Left hindlimb (tissue), 1 donor: ENCODE data around the gene KIF20B.
"Not testable (repeated sequence)": the region's sequence is repeated elsewhere in the genome, so short reads cannot be mapped to it uniquely, and the experiment has no call there.

Experiments
- DNase-seq: peaks from one replicate; pipeline ENCODE4 v3.0.0-alpha.2; 2018

KIF20B gene

DNA sequence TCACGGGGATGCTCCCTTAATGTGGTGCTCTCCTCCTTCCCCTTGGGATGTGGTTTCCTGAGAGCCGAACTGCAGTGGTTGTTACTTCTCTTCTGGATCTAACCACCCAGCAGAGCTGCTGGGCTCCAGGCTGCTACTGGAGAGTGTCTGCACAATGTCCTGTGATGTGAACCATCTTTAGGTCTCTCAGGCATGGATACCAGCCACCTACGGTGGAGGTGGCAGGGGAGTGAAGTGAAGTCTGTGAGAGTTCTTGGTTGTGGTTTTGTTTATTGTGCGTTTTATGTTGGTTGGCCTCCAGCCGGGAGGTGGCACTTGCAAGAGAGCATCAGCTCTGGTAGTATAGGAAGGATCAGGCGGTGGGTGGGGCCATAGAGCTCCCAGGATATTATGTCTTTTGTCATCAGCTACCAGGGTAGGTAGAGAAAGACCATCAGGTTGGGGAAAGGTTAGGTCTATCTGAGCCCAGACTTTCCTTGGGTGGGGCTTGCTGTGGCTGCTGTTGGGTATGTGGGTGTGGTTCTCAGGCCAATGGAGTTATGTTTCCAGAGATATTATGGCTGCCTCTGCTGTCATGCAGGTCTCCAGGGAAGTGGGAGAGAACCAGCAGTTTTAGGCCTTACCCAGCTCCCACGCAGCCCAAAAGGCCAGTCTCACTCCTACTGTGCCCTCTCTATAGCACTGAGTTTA lies 87.9 kb downstream of the KIF20B start:
- DNase-seq = no peak

DNA sequence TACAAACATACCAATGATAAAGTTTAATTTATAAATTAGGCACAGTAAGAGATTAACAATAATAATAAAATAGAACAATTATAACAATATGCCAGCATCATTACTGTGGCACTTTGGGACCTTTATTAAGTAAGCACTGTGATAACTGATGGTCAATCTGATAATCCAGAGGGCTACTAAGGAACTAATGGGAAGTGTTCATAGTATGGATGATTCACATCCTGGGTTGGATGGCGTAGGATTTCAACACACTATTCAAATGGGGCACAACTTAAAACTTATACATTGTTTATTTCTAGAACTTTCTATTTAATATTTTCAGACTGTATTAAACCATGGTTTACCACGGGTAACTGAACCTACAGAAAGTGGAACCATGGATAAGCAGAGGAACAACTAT lies 90.8 kb downstream of the KIF20B start:
- no peak for DNase-seq

DNA sequence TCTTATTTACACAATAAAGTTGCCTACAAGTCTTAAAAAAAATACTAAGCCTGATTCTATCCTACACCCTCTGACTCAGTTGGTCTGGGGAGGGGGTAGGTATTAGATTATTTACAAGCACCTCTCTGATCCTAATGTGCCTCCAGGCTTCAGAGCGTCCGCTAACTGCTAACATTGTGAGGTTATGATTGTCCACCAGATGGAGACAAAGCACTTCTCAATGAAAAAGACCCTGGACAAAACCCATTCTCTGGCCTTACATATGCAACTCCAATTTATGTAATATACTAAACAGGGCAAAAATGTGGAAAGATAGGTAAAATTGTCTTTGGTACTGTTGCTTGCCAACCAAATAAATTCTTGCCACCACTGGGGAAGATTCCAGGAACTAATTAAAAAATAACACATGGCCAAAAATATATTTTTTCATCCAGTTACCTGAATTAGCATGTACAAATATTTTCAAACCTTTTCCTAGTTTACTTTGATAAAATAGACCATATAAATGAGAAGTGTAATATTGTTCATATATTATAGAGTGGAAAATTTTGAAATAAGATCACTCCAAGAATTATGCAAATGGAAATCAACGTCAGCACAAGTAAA lies 92.4 kb downstream of the KIF20B start:
- DNase-seq = peak; percentile 36

DNA sequence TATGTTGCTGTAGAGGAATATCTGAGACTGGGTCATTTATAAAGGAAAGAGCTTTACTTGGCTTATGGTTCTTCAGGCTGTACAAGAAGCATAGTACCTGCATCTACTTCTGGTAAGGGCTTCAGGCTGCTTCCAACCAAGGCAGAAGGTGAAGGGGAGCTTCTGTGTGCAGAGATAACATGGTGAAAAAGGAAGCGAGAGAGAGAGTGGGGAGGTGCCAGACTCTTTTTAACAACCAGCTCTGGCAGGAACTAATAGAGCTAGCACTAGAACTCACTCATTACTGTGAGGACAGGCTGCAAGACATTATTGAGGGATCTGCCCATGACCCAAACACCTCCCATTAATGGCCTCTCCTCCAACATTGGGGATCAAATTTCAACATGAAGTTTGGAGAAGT lies 94.5 kb downstream of the KIF20B start:
- no peak for DNase-seq

DNA sequence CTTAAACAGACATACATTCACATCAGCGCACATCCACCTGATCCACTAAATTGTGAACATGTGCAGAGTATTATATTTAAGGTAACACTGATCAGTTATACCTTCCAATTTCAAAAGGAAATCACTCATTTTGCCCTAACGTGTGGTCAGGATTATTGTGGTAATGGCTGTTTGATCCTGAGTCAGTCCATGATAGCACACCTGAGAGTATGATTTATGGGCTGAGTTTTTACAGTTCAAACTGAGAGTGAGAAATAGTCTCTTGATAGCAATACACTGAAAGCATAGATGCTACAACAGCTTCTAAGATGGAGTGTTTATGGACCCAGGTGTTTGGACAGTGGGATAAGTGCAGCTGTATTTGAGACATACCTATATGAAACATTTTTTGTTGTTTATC lies 96.7 kb downstream of the KIF20B start:
- DNase-seq = no peak

DNA sequence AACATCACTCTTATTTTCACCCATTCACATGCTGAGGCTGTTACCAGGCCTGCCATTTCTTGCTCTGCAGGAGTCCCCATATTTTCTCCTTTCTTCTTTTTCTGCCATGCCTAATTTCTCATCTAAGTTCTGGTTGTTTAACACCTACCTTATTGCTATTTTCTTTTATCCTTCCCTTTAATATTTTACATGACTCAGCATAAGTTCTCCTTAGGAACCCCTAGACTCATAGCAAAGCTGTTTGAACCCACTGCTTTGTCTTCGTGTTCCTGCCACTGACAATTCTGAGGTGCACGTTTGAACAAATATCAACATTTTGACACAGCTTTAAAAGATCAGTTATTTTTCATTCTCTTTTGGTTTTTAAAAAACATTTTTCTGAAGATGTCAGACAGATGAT lies 98.2 kb downstream of the KIF20B start:
- DNase-seq = no peak

DNA sequence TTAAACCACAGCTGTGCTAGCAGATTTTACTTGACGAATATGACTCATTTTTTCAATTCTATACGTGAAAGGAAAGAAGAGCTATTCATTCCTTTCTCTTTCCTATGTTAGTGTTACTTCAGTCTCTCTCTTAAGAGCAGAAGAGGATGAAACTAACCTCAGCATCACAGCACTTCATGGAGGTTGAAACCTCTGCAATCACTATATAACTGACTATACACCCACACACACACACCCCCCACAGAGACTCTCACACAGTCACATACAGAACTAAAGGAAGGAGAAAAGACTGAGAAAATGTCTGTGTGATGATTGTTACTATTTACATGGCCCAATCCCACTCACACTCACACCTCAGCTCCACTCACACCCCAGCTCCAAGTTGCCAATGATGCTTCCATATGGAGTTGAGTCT lies 104.2 kb downstream of the KIF20B start:
- no peak for DNase-seq

DNA sequence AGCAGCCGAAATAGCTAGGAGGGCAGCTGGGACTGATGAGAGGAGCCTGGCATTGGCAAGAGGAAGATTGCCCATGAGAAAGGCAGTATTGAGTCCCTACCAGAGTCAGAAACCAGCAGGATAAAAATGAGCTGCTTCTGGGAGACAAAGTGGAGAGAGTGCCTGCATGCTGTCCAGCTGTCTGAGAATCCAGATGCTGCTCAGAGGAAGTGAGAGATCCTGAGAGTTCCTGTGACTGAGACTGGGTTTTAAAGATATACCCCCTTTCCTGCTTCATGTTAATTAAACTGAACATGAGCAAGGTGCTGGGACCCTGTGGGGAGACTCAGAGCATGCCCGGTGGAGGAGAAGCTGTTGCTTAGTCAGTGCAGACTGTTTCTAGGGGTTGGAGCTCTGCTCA lies 107.5 kb downstream of the KIF20B start:
- DNase-seq = no peak

DNA sequence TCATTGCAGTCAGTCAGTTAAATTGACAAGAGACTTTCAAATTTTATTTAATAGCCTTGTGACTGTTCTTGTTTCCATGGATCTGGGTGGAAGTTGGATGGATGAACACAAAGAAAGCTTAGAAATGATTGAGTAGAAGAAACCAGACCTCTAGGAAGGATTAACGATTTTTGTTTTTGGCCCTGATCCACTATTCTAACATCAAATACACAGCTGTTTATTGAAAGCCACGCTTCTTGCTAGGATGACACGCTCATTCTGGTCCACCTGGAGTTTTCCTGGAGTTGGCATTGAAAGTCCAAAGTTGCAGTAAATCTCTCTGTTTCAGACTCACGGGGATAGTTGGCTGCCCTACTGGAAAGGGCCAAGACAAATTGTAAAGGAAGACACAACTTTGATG lies 108.4 kb downstream of the KIF20B start:
- no peak for DNase-seq

DNA sequence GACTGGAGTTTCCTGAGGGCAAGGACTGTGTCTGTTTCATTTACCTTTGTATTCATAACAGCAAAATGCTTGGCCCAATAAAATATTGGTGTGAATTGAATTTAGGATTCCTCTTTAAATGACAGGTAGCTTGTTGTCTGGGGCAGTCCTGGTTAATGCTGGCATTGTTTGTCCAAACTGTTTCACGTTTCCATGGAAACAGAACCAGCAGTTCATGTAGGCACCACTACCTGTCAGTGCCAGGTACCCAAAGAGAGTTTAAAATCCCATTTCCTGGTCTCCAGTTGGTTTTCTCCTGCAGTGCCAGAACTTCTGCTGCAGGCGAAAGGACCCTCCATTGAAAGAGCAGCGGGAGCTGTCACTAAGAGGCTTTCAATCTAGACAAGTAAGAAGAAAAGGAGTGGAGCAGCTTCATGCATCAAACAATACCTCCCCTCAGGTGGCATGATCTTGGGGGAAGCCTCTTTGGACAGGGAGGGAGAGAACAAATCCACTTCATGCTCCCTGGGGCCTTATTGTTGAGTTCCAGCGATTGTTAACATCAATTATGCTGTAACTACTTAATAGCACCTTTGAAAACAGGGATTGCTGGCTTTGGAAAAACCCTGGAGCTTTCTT lies 109.6 kb downstream of the KIF20B start:
- DNase-seq = no peak

DNA sequence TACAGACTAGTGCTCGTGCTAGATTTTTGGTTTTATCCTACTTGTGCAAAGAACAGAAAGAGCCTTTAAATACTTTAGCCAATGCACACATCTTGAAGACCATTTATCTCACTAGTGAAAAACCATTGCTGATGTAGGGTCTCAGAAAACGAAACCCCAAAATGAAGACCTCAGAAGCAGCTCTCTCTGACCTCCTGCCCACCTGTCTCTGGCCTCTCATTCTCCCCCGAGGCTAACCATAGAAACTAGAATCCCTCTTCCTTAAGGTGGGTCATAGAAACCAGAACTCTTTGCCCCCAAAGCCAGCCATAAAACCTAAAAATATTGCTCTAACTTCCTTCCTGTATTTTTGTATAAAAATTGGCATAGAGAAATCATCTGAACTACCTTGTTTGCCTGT lies 112.2 kb downstream of the KIF20B start:
- no peak for DNase-seq

DNA sequence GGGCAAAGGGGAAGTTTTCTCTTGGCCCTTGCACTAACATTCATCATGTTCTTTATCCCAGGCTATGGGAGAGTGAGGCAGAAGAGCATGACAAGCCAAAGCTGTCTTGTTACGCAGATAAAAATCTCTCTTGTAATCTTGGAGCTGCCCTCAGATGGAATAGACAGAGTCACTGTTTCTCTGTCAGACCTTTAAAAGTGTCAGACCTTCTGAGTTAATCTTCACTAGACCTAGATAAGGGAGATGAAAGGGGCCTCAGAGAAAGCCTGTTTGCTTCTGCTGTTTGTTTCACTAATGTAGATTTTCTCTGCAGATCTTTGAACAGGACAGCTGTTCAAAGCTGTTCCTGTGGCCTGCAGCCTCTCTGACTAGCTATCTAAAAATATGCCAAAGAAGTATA lies 112.9 kb downstream of the KIF20B start:
- no peak for DNase-seq

DNA sequence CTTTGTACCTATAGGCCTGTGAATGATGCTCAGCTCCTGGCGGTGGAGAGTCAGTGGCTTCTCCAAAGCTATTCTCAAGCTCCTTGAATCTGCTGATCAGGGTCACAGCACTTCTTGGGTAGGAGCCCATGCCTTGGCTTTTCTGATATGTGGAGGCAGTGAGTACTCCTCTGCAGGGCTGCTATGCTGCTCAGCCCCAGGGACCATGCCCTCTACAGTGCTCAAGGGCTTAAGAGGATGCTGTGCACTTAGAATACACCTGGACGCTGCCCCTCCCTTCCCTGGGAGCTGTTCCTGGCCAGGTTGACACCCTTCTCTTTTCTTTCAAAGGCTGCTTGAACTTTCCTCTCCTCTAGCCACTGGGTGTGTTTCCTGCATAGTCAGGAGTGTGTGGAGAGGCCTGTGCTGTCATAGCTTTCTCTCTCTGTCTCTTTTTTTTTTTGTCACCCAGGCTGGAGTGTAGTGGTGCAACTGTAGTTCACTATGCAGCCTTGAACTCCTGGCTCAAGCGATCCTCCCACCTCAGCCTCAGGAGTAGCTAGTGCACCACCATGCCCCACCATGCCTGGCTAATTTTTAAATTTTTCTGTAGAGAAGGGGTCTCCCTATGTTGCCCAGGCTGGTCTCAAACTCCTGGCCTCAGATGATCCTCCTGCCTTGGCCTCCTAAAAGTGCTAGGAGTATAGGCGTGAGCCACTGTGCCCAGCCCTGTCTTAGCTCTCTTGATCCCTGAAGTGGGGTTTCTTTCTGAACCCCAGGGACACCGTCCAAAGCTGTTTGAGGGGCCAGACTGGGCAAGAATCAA lies 113.9 kb downstream of the KIF20B start:
- DNase-seq = no peak

DNA sequence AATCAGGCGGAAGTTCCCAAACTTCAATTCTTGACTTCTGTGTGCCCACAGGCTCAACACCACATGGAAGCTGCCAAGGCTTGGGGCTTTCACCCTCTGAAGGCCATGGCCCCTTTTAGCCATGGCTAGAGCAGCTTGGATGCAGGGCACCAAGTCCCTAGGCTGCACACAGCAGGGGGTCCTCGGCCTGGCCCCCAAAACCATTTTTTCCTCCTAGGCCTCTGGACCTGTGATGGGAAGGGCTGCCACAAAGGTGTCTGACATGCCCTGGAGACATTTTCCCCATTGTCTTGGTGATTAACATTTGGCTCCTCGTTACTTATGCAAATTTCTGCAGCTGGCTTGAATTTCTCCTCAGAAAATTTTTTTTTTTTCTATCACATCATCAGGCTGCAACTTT lies 117.6 kb downstream of the KIF20B start:
- DNase-seq = not testable (repeated sequence)
